Purkinje cell (primary cell): Measurements from ENCODE around the gene VAV3. TPM values are rescaled to one million over a fixed set of nuclear protein-coding genes. Genes with fewer than 3 reads are reported as not detected.

Experiments
- polyA plus RNA-seq: library from polyadenylated mRNA; unstranded; fragments of >200 nt; fragmentation: Nextera tagmentation; gene quantifications from 2 replicates; pipeline ENCODE4 v1.2.1, GENCODE V29; 2014

Gene VAV3, protein sequence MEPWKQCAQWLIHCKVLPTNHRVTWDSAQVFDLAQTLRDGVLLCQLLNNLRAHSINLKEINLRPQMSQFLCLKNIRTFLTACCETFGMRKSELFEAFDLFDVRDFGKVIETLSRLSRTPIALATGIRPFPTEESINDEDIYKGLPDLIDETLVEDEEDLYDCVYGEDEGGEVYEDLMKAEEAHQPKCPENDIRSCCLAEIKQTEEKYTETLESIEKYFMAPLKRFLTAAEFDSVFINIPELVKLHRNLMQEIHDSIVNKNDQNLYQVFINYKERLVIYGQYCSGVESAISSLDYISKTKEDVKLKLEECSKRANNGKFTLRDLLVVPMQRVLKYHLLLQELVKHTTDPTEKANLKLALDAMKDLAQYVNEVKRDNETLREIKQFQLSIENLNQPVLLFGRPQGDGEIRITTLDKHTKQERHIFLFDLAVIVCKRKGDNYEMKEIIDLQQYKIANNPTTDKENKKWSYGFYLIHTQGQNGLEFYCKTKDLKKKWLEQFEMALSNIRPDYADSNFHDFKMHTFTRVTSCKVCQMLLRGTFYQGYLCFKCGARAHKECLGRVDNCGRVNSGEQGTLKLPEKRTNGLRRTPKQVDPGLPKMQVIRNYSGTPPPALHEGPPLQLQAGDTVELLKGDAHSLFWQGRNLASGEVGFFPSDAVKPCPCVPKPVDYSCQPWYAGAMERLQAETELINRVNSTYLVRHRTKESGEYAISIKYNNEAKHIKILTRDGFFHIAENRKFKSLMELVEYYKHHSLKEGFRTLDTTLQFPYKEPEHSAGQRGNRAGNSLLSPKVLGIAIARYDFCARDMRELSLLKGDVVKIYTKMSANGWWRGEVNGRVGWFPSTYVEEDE
- 33.7 and 41.7 TPM in 2 replicates for polyA plus RNA-seq

DNA sequence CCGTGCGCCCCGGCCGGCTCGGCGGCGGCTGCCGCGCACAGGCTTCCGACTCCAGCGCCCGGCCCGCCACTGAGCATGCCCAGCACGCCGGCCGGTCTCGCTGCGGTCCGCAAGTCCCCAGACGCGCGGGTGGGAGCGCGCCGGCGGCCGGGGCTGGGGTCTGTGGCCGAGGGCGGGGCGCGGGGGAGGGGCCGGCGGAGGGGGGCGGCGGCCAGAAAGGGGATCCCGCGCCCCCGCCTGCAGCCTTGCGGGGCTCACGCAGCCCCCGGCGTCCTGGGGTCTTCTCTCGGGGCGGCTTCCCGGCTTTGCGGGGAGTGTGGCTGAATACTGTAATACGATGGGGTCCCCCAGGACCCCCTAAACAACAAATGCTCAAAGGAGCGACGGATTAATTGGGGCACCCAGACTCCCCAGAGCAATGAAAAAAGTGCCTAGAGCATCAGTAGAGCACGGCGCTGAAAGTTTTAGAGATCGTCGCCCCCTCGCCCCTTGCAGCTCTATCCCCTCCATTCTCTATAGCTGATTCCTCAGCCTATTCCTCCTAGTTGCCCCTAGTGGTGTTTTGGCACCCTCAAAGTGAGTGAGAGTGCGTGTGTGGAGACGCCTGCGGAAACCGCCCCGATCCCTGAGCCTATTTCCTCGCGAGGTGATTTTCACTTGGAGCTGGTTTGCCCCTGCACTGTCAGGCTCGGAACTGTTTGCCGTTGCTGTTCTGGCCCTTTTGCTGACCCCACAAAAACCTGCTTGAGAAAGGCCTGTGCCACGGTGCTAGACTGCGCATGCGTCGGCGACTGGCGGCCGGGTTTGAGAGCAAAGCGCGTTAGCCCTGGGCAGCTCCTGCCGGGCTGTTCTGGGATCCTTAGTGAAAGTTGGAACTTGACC is at the start of gene VAV3:
TSS of gene VAV3 (minus strand) at position 71 of the 882 bp plus-strand sequence. CDS start 311 bp downstream, outside the sequence.

Other genes starting within 250 kb of the VAV3 start
- 1.8 and 2.0 TPM in 2 replicates for gene SLC25A24, start 235.2 kb upstream of the VAV3 start, polyA plus RNA-seq